ENCODE data around the gene CRY2. TPM values are rescaled to one million over a fixed set of nuclear protein-coding genes. Genes with fewer than 3 reads are reported as not detected.

CRY2 gene
- total and polyA plus RNA-seq, 2 of the 13 experiments (the other 11 are each of a cell fraction or from before 2014, with no cell fraction given): 10.1 to 12.2 TPM

- TF ChIP-seq ZBED4 (CRISPR knock-in tag; IDR thresholded peaks at IDR 0.05; ENCODE audit: borderline replicate concordance) (peak; percentile 60; the same call in 1 of the 2 replicates), ZKSCAN8 (CRISPR knock-in tag; IDR thresholded peaks at IDR 0.05; ENCODE audit: borderline replicate concordance) (no peak), TOPORS (CRISPR knock-in tag; IDR thresholded peaks at IDR 0.05) (no peak), SMAD9 (CRISPR knock-in tag; IDR thresholded peaks at IDR 0.05) (0 out of 2 replicates have a peak, but pooled peaks have one; percentile 45), ZNF101 (CRISPR knock-in tag; IDR thresholded peaks at IDR 0.05; ENCODE audit: borderline replicate concordance, low read depth) (no peak), ZBTB14 (CRISPR knock-in tag; IDR thresholded peaks at IDR 0.05) (peak; percentile 74), RELA (CRISPR knock-in tag; IDR thresholded peaks at IDR 0.05) (no peak), MXD4 (CRISPR knock-in tag; IDR thresholded peaks at IDR 0.05) (peak; percentile 43; the same call in 1 of the 2 replicates), NFIB (CRISPR knock-in tag; IDR thresholded peaks at IDR 0.05; ENCODE audit: borderline replicate concordance) (no peak), CCDC6 (CRISPR knock-in tag; IDR thresholded peaks at IDR 0.05) (0 out of 2 replicates have a peak, but pooled peaks have one; percentile 39), CERS6 (CRISPR knock-in tag; IDR thresholded peaks at IDR 0.05) (no peak), ZNF205 (CRISPR knock-in tag; IDR thresholded peaks at IDR 0.05) (peak; percentile 68; the same call in 1 of the 2 replicates), NR2F1 (CRISPR knock-in tag; IDR thresholded peaks at IDR 0.05) (no peak), ZNF777 (CRISPR knock-in tag; IDR thresholded peaks at IDR 0.05) (no peak)
- TF ChIP-seq, protein P1, sequence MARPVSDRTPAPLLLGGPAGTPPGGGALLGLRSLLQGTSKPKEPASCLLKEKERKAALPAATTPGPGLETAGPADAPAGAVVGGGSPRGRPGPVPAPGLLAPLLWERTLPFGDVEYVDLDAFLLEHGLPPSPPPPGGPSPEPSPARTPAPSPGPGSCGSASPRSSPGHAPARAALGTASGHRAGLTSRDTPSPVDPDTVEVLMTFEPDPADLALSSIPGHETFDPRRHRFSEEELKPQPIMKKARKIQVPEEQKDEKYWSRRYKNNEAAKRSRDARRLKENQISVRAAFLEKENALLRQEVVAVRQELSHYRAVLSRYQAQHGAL (CRISPR knock-in tag; IDR thresholded peaks at IDR 0.05; ENCODE audit: not compliant biosample characterization): no peak
- TF ChIP-seq, protein P2, sequence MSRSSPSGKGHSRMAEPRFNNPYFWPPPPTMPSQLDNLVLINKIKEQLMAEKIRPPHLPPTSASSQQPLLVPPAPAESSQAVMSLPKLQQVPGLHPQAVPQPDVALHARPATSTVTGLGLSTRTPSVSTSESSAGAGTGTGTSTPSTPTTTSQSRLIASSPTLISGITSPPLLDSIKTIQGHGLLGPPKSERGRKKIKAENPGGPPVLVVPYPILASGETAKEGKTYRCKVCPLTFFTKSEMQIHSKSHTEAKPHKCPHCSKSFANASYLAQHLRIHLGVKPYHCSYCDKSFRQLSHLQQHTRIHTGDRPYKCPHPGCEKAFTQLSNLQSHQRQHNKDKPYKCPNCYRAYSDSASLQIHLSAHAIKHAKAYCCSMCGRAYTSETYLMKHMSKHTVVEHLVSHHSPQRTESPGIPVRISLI (CRISPR knock-in tag; IDR thresholded peaks at IDR 0.05; ENCODE audit: borderline replicate concordance): no peak
- TF ChIP-seq, protein P3, sequence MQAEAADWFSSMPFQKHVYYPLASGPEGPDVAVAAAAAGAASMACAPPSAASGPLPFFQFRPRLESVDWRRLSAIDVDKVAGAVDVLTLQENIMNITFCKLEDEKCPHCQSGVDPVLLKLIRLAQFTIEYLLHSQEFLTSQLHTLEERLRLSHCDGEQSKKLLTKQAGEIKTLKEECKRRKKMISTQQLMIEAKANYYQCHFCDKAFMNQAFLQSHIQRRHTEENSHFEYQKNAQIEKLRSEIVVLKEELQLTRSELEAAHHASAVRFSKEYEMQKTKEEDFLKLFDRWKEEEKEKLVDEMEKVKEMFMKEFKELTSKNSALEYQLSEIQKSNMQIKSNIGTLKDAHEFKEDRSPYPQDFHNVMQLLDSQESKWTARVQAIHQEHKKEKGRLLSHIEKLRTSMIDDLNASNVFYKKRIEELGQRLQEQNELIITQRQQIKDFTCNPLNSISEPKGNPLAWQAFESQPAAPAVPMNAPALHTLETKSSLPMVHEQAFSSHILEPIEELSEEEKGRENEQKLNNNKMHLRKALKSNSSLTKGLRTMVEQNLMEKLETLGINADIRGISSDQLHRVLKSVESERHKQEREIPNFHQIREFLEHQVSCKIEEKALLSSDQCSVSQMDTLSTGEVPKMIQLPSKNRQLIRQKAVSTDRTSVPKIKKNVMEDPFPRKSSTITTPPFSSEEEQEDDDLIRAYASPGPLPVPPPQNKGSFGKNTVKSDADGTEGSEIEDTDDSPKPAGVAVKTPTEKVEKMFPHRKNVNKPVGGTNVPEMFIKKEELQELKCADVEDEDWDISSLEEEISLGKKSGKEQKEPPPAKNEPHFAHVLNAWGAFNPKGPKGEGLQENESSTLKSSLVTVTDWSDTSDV (CRISPR knock-in tag; IDR thresholded peaks at IDR 0.05): no peak
Measured at GRCh38 chr11:45885274-45885920, 38.1 kb downstream of the CRY2 start, which contains the start of gene MAPK8IP1 (continued).

Data from HepG2 (cell line).